ENCODE results near the gene UBE3B.
"Not testable (repeated sequence)": the region's sequence is repeated elsewhere in the genome, so short reads cannot be mapped to it uniquely, and the experiment has no call there.

The UBE3B gene

GRCh38 chr12:109436188-109436560 lies 41.3 kb upstream of the UBE3B start:
- Histone ChIP-seq H3K4me3 (ENCODE audit: low read length, poor library complexity, severe bottlenecking) (no peak overlapping the region), H4K20me1 (ENCODE audit: insufficient read depth, low read length, poor library complexity, severe bottlenecking) (no peaks in the 10 kb centered on the region), H3F3A (ENCODE audit: low read depth) (no peaks in the 10 kb centered on the region), H3K4me2 (ENCODE audit: low read depth, low read length, poor library complexity, severe bottlenecking) (no peak overlapping the region), H3K9me2 (replicated peaks; ENCODE audit: low read depth, low read length) (no peaks in the 10 kb centered on the region), H3K36me3 (ENCODE audit: insufficient read depth, low read length) (no peaks in the 10 kb centered on the region), H3K79me2 (ENCODE audit: insufficient read depth, low read length) (no peaks in the 10 kb centered on the region), H3K9me3 (ENCODE audit: insufficient read depth, low read depth, low read length) (no peaks in the 10 kb centered on the region), H3K27me3 (ENCODE audit: insufficient read depth, low read length, poor library complexity, severe bottlenecking) (no peaks in the 10 kb centered on the region), H3K9ac (ENCODE audit: low read depth, low read length, poor library complexity, severe bottlenecking) (no peak overlapping the region), H2AFZ (ENCODE audit: low read length) (no peak overlapping the region), H3K4me1 (ENCODE audit: insufficient read depth, low read length, poor library complexity, severe bottlenecking) (no peaks in the 10 kb centered on the region)
- TF ChIP-seq, protein P1, sequence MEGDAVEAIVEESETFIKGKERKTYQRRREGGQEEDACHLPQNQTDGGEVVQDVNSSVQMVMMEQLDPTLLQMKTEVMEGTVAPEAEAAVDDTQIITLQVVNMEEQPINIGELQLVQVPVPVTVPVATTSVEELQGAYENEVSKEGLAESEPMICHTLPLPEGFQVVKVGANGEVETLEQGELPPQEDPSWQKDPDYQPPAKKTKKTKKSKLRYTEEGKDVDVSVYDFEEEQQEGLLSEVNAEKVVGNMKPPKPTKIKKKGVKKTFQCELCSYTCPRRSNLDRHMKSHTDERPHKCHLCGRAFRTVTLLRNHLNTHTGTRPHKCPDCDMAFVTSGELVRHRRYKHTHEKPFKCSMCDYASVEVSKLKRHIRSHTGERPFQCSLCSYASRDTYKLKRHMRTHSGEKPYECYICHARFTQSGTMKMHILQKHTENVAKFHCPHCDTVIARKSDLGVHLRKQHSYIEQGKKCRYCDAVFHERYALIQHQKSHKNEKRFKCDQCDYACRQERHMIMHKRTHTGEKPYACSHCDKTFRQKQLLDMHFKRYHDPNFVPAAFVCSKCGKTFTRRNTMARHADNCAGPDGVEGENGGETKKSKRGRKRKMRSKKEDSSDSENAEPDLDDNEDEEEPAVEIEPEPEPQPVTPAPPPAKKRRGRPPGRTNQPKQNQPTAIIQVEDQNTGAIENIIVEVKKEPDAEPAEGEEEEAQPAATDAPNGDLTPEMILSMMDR (conservative IDR thresholded peaks at IDR 0.05; ENCODE audit: low read length): no peak
- no peak for TF ChIP-seq EZH2phosphoT487 (IDR thresholded peaks at IDR 0.05; ENCODE audit: borderline replicate concordance)

DNA sequence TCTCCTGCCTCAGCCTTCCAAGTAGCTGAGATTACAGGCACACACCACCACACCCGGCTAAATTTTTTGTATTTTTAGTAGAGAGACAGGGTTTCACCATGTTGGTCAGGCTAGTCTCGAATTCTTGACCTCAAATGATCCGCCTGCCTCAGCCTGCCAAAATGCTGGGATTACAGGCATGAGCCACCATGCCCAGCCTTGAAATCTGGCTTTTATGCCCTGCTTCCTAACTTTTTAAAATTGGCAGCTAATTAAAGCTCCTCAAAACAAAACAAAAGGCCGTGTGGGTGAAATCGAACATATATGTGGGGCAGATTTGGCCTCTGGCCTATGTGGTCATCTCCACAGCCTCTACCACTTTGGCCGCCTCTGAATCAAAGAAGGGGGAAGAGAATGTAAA lies 38.3 kb upstream of the UBE3B start:
- no peak overlapping the region for H2AFZ ChIP-seq (ENCODE audit: low read length)
- no peaks in the 10 kb centered on the region for H3F3A ChIP-seq (ENCODE audit: low read depth)
- H3K36me3 ChIP-seq (ENCODE audit: insufficient read depth, low read length): peaks cover 2% of the 10 kb centered on the region; the same call in 1 of the 2 replicates
- H4K20me1 ChIP-seq (ENCODE audit: insufficient read depth, low read length, poor library complexity, severe bottlenecking): no peaks in the 10 kb centered on the region
- H3K4me2 ChIP-seq (ENCODE audit: low read depth, low read length, poor library complexity, severe bottlenecking): no peak overlapping the region
- H3K9me2 ChIP-seq (replicated peaks; ENCODE audit: low read depth, low read length): no peaks in the 10 kb centered on the region
- H3K9me3 ChIP-seq (ENCODE audit: insufficient read depth, low read depth, low read length): no peaks in the 10 kb centered on the region
- H3K4me3 ChIP-seq (ENCODE audit: low read length, poor library complexity, severe bottlenecking): no peak overlapping the region
- no peaks in the 10 kb centered on the region for H3K27me3 ChIP-seq (ENCODE audit: insufficient read depth, low read length, poor library complexity, severe bottlenecking)
- H3K9ac ChIP-seq (ENCODE audit: low read depth, low read length, poor library complexity, severe bottlenecking): no peak overlapping the region
- no peaks in the 10 kb centered on the region for H3K79me2 ChIP-seq (ENCODE audit: insufficient read depth, low read length)
- no peaks in the 10 kb centered on the region for H3K4me1 ChIP-seq (ENCODE audit: insufficient read depth, low read length, poor library complexity, severe bottlenecking)
- TF ChIP-seq, protein P1 (conservative IDR thresholded peaks at IDR 0.05; ENCODE audit: low read length): no peak
- no peak for TF ChIP-seq EZH2phosphoT487 (IDR thresholded peaks at IDR 0.05; ENCODE audit: borderline replicate concordance)

DNA sequence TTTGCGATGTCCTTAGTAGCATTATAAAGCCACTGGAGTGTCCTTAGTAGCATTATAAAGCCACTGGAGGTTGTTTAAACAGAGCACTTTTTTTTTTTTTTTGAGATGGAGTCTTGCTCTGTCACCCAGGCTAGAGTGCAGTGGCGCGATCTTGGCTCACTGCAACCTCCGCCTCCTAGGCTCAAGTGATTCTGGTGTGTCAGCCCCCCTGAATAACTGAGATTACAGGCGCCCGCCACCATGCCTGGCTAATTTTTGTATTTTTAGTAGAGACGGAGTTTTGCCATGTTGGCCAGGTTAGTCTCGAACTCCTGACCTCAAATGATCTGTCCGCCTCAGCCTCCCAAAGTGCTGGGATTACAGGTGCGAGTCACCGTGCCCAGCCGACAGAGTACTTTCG lies 37.5 kb upstream of the UBE3B start:
- not testable (repeated sequence) for H3K79me2 ChIP-seq (ENCODE audit: insufficient read depth, low read length); H3K4me2 ChIP-seq (ENCODE audit: low read depth, low read length, poor library complexity, severe bottlenecking); H3K36me3 ChIP-seq (ENCODE audit: insufficient read depth, low read length); H3F3A ChIP-seq (ENCODE audit: low read depth); H3K27me3 ChIP-seq (ENCODE audit: insufficient read depth, low read length, poor library complexity, severe bottlenecking); H3K4me1 ChIP-seq (ENCODE audit: insufficient read depth, low read length, poor library complexity, severe bottlenecking); H3K9me3 ChIP-seq (ENCODE audit: insufficient read depth, low read depth, low read length); H3K9ac ChIP-seq (ENCODE audit: low read depth, low read length, poor library complexity, severe bottlenecking); H4K20me1 ChIP-seq (ENCODE audit: insufficient read depth, low read length, poor library complexity, severe bottlenecking); H2AFZ ChIP-seq (ENCODE audit: low read length); H3K9me2 ChIP-seq (replicated peaks; ENCODE audit: low read depth, low read length); H3K4me3 ChIP-seq (ENCODE audit: low read length, poor library complexity, severe bottlenecking)

DNA sequence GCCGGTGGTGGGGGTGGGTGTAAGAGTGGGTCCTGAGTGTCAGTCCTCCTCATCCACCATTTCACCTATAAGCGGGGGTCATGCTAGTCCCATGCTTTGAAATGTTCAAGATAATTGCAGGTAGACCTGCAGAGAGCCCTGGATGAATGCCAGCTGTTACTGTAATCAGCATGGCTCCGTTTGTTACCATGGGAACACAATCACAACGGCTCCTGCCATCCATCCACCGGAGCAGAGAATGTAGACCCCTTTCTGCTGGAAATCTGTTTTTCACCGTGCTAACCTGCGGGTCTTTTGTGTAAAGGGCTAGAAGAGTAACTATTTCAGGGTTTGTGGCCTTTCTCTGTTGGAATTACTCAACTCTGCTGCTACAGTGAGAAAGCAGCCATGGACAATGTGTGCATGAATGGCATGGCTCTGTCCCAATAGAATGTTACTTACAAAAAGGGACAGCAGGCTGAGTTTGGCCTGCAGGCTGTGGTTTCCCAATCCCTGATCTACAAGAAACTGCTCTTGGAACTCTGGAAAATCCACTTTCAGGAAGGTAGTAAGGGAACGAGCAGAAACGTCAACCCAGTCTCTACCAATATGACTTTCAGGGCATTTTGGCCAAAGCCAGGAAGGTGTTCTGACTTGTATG lies 36.5 kb upstream of the UBE3B start:
- Histone ChIP-seq H3K36me3 (ENCODE audit: insufficient read depth, low read length) (peaks cover 17% of the 10 kb centered on the region; the same call in 1 of the 2 replicates), H3K79me2 (ENCODE audit: insufficient read depth, low read length) (no peaks in the 10 kb centered on the region), H3K4me1 (ENCODE audit: insufficient read depth, low read length, poor library complexity, severe bottlenecking) (no peaks in the 10 kb centered on the region), H3K4me2 (ENCODE audit: low read depth, low read length, poor library complexity, severe bottlenecking) (no peak overlapping the region), H3F3A (ENCODE audit: low read depth) (no peaks in the 10 kb centered on the region), H3K27me3 (ENCODE audit: insufficient read depth, low read length, poor library complexity, severe bottlenecking) (no peaks in the 10 kb centered on the region), H3K9ac (ENCODE audit: low read depth, low read length, poor library complexity, severe bottlenecking) (no peak overlapping the region), H3K9me3 (ENCODE audit: insufficient read depth, low read depth, low read length) (no peaks in the 10 kb centered on the region), H3K4me3 (ENCODE audit: low read length, poor library complexity, severe bottlenecking) (no peak overlapping the region), H3K9me2 (replicated peaks; ENCODE audit: low read depth, low read length) (no peaks in the 10 kb centered on the region), H2AFZ (ENCODE audit: low read length) (no peak overlapping the region), H4K20me1 (ENCODE audit: insufficient read depth, low read length, poor library complexity, severe bottlenecking) (no peaks in the 10 kb centered on the region)
- TF ChIP-seq, protein P1 (conservative IDR thresholded peaks at IDR 0.05; ENCODE audit: low read length): no peak
- TF ChIP-seq EZH2phosphoT487 (IDR thresholded peaks at IDR 0.05; ENCODE audit: borderline replicate concordance): no peak
